ENCODE results near the gene SIT1.

GRCh38 chr9:35682051-35682450, 31.3 kb upstream of the SIT1 start:
- TF ChIP-seq CTCF (IDR thresholded peaks at IDR 0.05): no peak
- TF ChIP-seq POLR2AphosphoS5 (IDR thresholded peaks at IDR 0.05; ENCODE audit: insufficient read depth in 1 of 2, low read depth in 1 of 2): no peak
